LNCaP clone FGC (cell line): ENCODE data around the gene CLEC4G.
"Not testable (repeated sequence)": the region's sequence is repeated elsewhere in the genome, so short reads cannot be mapped to it uniquely, and the experiment has no call there.

ENCODE experiments used
- DNase-seq: peaks from one replicate; pipeline ENCODE4 v3.0.0-alpha.2; 2011; ENCODE audit warnings: low read depth
- H3K4me3 ChIP-seq: 2 replicates; pipeline ENCODE4 v1.5.1; 2011; ENCODE audit warnings: mild to moderate bottlenecking, low read depth, low read length, control low read depth
- CTCF ChIP-seq: IDR thresholded peaks from 2 replicates; pipeline ENCODE4 v1.5.1; 2012; ENCODE audit warnings: mild to moderate bottlenecking; ENCODE audit not compliant: control insufficient read depth, insufficient read depth; ENCODE audit errors: extremely low read depth

Gene CLEC4G

GRCh38 chr19:7746903-7747884 lies 15.3 kb upstream of the CLEC4G start, which contains the start of gene CD209:
CD209 (minus strand) TSS chr19:7747534; CDS start chr19:7747511, 23 bp downstream.
- no peak for DNase-seq
- H3K4me3 ChIP-seq, result no peak within 1 kb of the TSS
- no peak for TF ChIP-seq CTCF

GRCh38 chr19:7746306-7746705 lies 14.4 kb upstream of the CLEC4G start:
- not testable (repeated sequence) for H3K4me3 ChIP-seq, DNase-seq

- DNase-seq, result no peak
- no peak overlapping the region for H3K4me3 ChIP-seq
- no peak for TF ChIP-seq CTCF
Measured at GRCh38 chr19:7744871-7745650, 13.2 kb upstream of the CLEC4G start.

GRCh38 chr19:7744199-7744786 lies 12.4 kb upstream of the CLEC4G start:
- H3K4me3 ChIP-seq, result no peak overlapping the region
- DNase-seq, result no peak
- TF ChIP-seq CTCF, result no peak

- no peak overlapping the region for H3K4me3 ChIP-seq
- DNase-seq, result no peak
- no peak for TF ChIP-seq CTCF
Measured at GRCh38 chr19:7743425-7743841, 11.5 kb upstream of the CLEC4G start.

- TF ChIP-seq CTCF, result no peak
- no peak for DNase-seq
Measured at GRCh38 chr19:7742991-7743390, 11.1 kb upstream of the CLEC4G start.

GRCh38 chr19:7742575-7742974 lies 10.7 kb upstream of the CLEC4G start:
- DNase-seq, result no peak
- H3K4me3 ChIP-seq, result no peak overlapping the region
- no peak for TF ChIP-seq CTCF

More at GRCh38 chr19:7742991-7743390, 11.1 kb upstream of the CLEC4G start:
- H3K4me3 ChIP-seq, result no peak overlapping the region
